ENCODE results near the gene KSR1.
"Not testable (repeated sequence)": the region's sequence is repeated elsewhere in the genome, so short reads cannot be mapped to it uniquely, and the experiment has no call there.

KSR1 gene

DNA sequence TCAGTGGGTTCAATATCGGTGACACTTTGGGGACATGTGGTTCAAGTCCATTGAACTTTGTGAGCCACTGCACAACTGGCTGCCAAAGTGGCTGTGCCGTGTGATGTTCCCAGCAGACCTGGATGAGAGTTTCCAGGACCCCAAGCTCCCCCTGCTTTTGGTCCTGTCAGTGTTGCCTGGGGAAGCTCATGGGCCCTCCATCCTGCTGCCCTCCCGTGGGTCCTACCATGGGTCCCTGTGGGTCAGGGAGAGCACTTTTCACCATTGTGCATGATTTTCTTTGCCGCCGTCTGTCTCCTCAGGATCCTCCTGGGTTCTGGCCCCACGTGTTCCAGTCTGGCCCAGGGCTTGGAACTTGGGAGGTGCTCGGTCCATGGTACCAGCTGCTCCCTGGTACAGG is 212.9 kb downstream of the KSR1 start:
- no peak for DNase-seq

DNA sequence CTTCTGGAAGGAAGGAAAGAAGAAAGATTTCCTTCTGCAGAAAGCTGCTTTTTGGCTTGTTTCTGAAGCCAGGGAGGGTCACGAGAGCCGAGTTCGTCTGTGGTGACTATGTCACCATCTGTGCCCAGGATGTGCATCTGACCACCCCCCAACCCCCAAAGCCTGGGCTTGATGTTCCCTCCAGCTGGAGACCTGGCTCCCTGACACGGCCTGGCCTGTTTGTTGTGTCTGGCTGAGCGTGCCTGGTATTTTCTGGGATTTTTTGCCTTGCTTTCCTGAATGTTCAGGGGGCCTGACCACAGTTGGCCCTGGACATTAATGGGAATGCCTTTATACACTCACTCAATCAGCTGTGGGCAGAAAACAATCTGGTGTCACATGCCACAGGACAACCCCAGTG is 213.6 kb downstream of the KSR1 start:
- DNase-seq = no peak

DNA sequence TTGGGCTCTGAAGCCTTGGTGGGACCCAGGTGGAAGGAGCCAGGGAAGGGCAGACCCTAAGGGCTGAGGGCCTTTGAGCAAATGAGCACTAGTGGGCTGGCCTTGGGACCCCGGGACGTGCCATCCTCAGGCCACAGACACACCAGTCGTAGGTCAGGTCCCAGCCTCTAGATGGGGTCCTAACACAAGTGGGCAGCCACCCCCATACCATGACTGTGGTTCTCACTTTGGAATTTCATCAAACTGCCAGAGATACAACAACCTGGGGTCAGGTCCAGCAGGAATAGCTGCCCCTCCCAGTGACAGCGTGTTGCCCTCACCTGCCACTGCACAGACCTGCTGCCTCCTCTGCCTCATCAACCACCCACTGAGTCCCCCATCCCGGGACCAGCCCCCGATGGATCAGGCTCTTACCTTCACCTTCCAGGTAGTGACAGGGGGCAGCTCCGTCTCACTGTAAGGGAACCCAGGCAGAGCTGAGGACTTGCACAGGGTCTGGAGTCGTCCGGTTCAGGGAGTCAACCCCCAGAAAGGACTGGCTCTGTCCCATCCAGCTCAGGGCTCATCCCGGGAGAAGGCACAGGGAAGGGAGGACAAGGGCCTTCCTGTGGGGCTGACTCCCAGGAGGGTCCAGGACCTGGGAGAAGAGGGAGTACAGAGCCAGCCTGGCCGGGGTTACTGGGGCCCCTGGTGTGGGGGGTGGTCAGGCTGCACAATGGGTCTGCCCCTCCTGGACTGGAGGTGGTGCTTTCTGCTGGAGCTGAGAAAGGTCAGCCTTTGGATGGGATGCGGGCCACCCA is 214.7 kb downstream of the KSR1 start:
- no peak for DNase-seq

DNA sequence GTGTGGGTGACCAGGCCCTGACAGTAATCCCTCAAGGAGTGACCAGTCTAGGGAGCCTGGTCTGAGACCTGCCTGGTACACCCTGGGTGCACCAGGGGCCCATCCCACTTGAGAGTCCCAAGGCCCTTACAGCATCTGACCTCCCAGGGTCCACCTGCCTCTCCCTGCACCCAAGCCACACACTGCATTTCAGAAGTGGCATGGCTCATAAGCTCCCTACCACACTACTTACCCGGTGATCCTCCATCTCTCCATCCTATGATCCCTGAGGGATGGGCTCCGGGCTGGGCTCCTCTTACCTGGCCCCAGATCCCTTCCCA is 215.3 kb downstream of the KSR1 start:
- DNase-seq = no peak

DNA sequence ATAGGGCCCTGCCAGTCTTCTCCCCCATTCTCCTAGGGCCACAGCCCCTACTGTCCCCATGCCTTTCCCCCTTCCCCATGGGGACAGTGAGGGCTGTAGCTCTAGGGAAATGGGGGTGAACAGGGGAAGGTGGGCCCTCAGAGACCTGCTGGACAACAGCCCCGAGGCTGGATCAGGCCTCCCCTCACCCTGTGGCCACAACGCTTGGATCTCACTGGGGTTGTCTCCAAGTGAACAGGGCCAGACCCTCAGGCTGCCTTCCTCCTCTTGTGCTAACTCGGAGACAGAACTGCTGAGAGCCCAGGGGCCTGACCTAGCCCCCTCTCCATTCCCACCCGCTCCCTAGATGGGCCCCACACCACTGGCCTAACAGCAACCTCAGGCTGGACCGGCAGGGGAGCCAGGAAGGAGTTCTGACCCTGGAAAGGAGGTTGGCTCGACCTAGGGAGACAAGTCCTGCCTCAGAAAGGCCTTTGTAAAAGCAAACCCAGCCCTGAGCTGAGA is 215.8 kb downstream of the KSR1 start:
- not testable (repeated sequence) for DNase-seq

DNA sequence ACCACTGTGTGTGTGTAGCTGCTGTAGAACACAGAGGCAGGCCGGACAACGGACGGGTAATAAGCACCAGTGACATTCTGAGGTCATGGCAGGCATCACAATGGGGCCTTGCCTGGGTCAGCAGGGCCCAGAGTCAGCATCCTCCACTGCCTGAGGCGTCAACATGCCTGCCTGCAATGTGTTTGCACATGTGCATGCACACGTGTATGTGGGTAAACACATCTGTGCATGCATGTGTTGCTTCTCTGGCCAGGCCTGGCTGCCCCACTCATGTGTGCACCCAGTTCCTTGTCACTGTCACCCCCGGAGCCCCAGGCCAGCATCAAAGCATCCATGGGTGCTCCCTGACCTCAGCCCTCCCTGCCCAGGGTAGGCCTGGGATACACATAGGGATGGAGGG is 218.1 kb downstream of the KSR1 start:
- DNase-seq = no peak

Measured in hematopoietic multipotent progenitor cell treated with erythropoietin and hydrocortisone succinate and interleukin-3 and kit ligand, for 4 days (in vitro differentiated cells).